Left ventricle myocardium inferior (tissue), 1 donor: ENCODE measurements around the gene MLEC. TPM values are rescaled to one million over a fixed set of nuclear protein-coding genes. Genes with fewer than 3 reads are reported as not detected.

Experiments
- DNase-seq: peaks from one replicate; pipeline ENCODE4 v3.0.0-alpha.2; 2020
- H3K27ac ChIP-seq: fragments of 200-600 bp; replicated peaks from 2 replicates; pipeline ENCODE4 v1.8.0; 2021
- H3K27me3 ChIP-seq: fragments of 200-600 bp; 2 replicates; pipeline ENCODE4 v1.8.0; 2021; ENCODE audit warnings: low read depth
- H3K36me3 ChIP-seq: fragments of 200-600 bp; 2 replicates; pipeline ENCODE4 v1.8.0; 2021
- H3K4me1 ChIP-seq: fragments of 200-600 bp; 2 replicates; pipeline ENCODE4 v1.8.0; 2021
- H3K4me3 ChIP-seq: fragments of 200-600 bp; 2 replicates; pipeline ENCODE4 v1.8.0; 2021; ENCODE audit warnings: mild to moderate bottlenecking, moderate library complexity
- H3K9me3 ChIP-seq: fragments of 200-600 bp; replicated peaks from 2 replicates; pipeline ENCODE4 v1.8.0; 2021
- intact Hi-C: fragments of 100-400 bp; cut with micrococcal nuclease; formaldehyde crosslinking; loops from one replicate; pipeline ENCODE4 v1.11.0; 2022
- total RNA-seq: library from RNA; stranded (reverse); fragmentation: NEBNext Ultra II Directional; extraction: Animal tissue kit (Norgen Biotek cat#: 25700); gene quantifications from one replicate; pipeline ENCODE4 v1.2.1, GENCODE V29; 2021
- TF ChIP-seq, protein P1 (sequence below): fragments of 200-600 bp; IDR thresholded peaks from 2 replicates; pipeline ENCODE4 v1.8.0; 2021; ENCODE audit warnings: antibody characterized with exemption, mild to moderate bottlenecking, borderline replicate concordance
- donor health status: DM: no; HTN: yes; CAD: no; lungs with severe emphysema.

MLEC gene
- total RNA-seq, 1 donor from 2014 or later, result 120 TPM

DNA sequence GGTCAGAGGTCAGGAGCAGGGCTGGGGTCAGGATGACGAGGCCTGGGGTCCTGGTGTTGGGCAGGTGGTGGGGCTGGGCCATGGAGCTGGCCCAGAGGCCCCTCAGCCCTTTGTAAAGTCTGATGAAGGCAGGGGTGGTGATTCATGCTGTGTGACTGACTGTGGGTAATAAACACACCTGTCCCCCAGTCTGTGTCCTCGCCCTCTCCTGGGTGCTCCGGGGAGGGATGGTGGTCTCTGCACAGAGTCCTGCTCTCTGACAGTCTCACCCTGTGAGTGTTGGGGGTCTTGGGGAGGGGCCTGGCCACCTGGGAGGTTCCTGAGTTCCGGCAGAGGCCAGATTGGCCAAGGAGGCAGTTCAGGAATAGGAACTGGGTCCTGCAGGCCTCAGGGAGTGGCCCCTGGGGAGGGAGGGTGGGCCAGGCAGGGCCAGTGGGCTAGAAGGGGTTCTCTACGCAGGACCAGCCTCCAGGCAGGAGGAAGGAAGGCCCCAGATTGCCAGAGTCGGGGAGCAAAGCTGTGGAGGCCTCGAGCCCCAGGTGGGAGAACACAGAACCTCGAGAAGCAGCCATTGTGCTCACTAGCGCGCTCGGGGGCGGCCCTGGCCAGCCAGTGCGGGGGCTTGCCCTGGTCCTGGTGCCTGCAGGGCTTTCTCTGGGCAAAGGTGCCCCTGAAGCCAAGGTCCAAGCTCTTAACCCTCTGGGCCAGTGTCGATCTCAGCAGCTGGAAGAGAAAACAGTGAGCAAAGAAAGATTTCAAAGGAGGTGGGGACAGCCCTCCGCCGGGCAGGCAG, 53.1 kb downstream of the MLEC start:
- Histone ChIP-seq H3K27me3 (no peaks in the 10 kb centered on the region), H3K9me3 (no peaks in the 10 kb centered on the region), H3K4me3 (no peak overlapping the region), H3K27ac (no peak overlapping the region), H3K4me1 (no peaks in the 10 kb centered on the region), H3K36me3 (peaks cover 19% of the 10 kb centered on the region)
- DNase-seq, result no peak
- TF ChIP-seq, protein P1, sequence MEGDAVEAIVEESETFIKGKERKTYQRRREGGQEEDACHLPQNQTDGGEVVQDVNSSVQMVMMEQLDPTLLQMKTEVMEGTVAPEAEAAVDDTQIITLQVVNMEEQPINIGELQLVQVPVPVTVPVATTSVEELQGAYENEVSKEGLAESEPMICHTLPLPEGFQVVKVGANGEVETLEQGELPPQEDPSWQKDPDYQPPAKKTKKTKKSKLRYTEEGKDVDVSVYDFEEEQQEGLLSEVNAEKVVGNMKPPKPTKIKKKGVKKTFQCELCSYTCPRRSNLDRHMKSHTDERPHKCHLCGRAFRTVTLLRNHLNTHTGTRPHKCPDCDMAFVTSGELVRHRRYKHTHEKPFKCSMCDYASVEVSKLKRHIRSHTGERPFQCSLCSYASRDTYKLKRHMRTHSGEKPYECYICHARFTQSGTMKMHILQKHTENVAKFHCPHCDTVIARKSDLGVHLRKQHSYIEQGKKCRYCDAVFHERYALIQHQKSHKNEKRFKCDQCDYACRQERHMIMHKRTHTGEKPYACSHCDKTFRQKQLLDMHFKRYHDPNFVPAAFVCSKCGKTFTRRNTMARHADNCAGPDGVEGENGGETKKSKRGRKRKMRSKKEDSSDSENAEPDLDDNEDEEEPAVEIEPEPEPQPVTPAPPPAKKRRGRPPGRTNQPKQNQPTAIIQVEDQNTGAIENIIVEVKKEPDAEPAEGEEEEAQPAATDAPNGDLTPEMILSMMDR, result no peak
- intact Hi-C loops, result no loop called here

DNA sequence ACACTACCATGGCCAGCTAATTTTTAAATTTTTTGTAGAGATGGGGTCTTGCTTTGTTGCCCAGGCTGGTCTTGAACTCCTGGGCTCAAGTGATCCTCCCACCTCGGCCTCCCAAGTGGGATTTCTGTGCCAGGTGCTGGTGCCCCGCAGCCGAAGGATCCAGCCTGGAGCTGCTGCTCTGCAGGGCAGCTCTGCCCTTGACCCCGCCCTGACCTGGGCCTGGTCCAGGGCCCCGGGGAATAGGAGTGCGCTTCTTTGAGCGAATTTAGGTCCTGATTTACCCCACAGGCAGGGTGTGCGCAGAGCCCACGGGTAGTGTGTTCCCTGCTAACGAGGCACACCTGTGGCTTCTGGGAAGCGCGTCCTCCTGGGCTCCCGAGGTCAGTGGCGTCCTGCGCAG, 53.9 kb downstream of the MLEC start:
- H3K36me3 ChIP-seq, result peaks cover 19% of the 10 kb centered on the region
- no peaks in the 10 kb centered on the region for H3K4me1 ChIP-seq
- TF ChIP-seq, protein P1, result no peak
- no peaks in the 10 kb centered on the region for H3K27me3 ChIP-seq
- H3K9me3 ChIP-seq, result no peaks in the 10 kb centered on the region
- DNase-seq, result no peak
- intact Hi-C loops, result no loop called here
- H3K4me3 ChIP-seq, result no peak overlapping the region
- no peak overlapping the region for H3K27ac ChIP-seq

DNA sequence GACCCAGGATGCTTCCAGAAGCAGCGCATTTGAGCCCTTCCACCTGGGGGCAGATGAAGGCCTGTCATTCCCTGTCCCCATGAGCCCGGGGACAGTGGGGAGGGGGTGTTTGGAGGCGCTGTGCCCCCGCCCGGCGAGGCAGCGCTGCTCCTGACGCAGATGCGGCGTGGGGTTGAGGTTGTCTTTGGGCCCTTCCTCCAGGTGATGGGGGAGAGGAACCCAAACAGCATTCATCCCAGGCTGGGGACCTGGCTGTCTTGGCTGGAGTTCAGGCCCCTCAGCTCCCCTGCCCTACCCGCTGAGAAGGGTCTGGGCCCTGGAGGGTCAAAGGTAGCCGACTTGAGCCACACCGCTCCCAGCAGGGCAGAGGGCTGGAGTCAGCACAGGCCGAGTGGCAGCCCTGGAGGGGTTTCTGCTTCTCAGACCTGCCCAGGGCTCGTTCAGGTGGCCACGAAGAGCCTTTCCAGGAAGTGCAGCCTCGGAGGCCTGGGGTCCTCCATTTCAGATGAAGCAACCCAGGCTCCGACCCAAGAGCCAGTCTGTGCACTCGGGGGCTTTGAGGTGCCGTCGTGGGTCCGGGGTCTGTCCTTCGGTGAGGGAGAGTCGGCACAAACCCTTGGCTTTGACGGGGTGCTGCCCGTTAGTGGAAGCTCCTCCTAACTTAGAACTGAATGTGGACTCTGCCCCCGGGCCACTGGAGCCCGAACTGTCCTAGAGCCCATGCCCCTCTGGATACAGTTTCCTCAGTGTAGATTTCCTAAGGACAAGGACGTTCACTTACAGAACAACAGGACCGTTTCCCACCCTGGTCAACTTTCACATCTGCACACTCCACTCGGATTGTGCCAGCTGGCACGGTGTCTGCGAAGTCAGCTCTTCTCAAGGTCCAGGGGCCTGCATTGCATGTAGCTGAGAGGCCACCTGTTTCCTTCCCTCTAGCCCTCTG, 54.8 kb downstream of the MLEC start:
- peaks cover 19% of the 10 kb centered on the region for H3K36me3 ChIP-seq
- no peaks in the 10 kb centered on the region for H3K4me1 ChIP-seq
- TF ChIP-seq, protein P1, result no peak
- DNase-seq, result peak; percentile 40
- no peaks in the 10 kb centered on the region for H3K9me3 ChIP-seq
- no peak overlapping the region for H3K27ac ChIP-seq
- intact Hi-C loops, result no loop called here
- no peak overlapping the region for H3K4me3 ChIP-seq
- no peaks in the 10 kb centered on the region for H3K27me3 ChIP-seq

DNA sequence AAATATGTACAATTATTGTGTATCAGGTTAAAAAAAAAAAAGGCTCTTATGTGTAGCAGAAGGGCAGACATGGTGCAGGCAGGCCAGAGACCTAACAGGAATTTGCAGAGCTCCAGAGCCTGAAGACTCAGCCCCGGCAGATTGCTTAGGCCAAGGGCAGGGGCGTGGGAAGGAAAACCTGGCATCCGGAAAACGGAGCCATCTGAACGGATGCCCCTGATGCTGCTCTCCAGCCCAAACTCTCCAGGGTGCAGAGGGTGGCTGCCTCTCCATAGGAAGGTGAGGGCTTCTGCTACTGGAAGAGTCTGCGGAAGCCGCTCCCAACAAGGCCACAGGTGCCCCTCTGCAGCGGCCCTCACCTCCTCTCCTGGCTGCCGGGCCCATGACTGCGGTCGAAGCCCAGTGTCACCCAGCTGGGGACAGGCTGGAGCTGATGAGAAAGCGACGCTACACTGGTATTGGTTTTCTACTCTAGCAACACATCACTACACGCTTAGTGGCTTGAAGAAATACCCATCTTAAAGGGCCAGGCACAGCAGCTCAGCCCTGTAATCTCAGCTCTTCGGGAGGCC, 58.1 kb downstream of the MLEC start:
- TF ChIP-seq, protein P1, result no peak
- Histone ChIP-seq H3K9me3 (no peaks in the 10 kb centered on the region), H3K4me1 (no peaks in the 10 kb centered on the region), H3K27ac (no peak overlapping the region), H3K36me3 (no peaks in the 10 kb centered on the region), H3K27me3 (no peaks in the 10 kb centered on the region), H3K4me3 (no peak overlapping the region)
- intact Hi-C loops, result no loop called here
- DNase-seq, result no peak

DNA sequence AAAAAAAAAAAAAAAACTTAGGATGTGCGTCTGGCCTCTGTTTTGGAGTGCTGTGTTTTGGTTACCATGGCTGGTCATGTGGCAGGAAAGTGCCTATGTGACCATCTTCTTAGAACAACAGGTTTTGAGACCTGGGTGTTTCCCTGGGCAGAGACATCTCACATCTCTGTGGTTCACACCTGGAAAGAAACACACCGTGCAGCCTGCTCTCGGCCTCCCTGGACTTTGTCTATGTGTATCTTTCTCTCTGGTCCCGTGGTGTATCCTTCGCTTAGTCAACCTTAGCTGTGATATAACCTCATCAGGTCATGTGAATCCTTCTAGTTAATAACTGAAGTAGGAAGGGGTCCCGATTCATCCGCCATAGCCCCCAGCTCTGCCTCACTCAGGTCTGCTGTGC, 61.3 kb downstream of the MLEC start:
- no peak overlapping the region for H3K4me3 ChIP-seq
- no peak for DNase-seq
- no peaks in the 10 kb centered on the region for H3K36me3 ChIP-seq
- H3K4me1 ChIP-seq, result no peaks in the 10 kb centered on the region
- H3K27me3 ChIP-seq, result no peaks in the 10 kb centered on the region
- no peak overlapping the region for H3K27ac ChIP-seq
- no peaks in the 10 kb centered on the region for H3K9me3 ChIP-seq
- TF ChIP-seq, protein P1, result no peak
- intact Hi-C loops, result no loop called here
